GM19351 (cell line): Measurements from ENCODE around the gene KRT81.
"Not testable (repeated sequence)": the region's sequence is repeated elsewhere in the genome, so short reads cannot be mapped to it uniquely, and the experiment has no call there.

Experiments used
- ATAC-seq: cut with Tn5 transposase; IDR thresholded peaks from one replicate; pipeline ENCODE4 v1.9.1; 2021; ENCODE audit warnings: mild to moderate bottlenecking, moderate library complexity; ENCODE audit not compliant: unreplicated experiment

Gene KRT81

DNA sequence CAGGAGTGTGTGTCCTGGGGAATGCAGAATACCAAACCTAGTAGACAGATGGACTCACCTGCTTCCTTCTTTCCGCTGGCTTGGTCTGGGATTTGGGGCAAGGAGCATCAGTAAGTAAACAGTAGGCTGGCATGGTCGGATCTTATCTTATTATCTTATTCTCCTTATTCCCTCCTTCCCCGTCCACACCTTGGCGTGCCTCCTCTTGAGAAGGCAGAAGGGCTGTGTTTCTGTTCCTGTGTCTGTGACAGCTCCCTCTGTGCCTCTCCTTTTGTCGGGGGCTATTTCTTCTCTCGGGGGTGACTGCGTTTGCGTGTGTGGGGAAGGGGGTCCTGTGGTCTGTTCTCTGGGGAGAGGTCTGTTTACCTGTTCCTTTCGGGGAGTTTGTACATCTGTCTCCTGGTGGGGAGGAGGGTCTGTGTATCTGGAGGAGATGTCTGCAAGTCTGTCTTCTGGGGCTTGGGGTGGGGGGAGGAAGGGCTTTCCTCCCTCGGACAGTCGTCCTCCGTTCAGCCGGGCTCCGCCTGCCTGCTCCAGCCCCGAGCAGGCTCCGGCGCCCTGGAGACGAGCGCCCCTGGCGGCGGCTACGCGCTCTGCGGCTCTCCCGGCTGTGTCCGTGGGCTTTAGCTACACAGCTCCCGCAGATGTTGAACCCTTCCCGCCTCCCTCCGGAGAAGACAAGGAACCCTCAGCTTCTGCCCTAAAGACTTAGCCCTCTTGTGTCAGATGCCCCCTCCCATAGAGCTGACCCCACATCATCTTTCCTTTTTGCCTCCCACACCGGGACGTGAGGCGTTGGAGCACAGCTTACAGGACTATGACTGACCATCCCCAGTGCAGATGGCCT is 12.5 kb downstream of the KRT81 start:
- ATAC-seq: peak; percentile 79

DNA sequence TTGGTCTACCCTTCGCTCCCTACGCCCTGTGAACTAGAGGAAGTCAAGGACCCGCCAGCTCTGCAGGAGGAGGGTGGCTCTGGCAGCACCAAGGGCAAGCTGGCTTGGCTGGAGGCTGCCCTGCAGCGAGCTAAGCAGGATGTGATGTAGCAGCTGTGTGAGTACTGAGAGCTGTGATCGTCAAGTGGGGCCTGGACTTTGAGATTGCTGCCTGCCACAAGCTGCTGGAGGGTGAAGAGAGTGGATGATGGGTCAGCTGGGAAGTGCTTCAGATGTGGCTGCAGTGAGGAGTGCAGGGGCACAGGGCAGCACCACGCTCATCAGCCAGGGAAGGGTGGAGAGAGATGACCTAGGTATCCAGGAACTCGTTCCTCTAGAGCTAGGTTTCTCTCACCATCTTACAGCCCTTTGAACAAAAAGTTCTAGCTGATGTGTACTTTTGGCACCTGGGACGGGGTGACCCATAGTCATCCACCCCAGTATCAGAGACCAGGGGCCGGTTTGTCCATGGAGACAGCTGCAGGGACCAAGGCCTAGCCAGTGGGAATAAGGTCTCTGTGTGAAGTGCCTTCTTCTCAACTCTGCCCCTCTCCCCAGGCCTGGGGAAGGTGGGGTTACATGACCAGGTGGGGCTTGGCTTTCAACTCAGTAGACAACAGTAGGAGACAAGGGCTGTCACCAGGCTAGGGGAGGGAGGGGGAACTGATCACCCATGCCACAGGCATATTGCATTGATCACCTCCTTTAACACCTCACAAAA is 13.7 kb downstream of the KRT81 start:
- ATAC-seq: no peak

DNA sequence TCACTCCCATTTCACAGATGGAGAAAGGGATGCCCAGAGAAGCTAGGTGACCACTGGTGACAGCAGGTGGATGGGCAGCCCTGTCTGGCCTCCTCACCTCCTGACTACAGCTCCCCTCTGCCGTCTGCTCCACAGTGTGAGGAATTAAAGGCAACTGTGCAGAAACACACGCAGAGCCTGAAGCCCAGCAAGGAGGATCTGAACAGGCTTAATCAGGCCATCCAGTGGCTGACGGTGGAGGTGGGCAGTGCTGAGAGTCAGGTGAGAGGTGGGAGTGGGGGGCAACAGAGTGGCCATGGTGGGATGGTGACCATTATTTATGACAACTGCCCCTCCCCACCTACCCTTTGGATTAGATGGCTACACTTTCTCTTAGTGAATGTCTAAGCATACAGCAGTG is 15.6 kb downstream of the KRT81 start:
- ATAC-seq: no peak

DNA sequence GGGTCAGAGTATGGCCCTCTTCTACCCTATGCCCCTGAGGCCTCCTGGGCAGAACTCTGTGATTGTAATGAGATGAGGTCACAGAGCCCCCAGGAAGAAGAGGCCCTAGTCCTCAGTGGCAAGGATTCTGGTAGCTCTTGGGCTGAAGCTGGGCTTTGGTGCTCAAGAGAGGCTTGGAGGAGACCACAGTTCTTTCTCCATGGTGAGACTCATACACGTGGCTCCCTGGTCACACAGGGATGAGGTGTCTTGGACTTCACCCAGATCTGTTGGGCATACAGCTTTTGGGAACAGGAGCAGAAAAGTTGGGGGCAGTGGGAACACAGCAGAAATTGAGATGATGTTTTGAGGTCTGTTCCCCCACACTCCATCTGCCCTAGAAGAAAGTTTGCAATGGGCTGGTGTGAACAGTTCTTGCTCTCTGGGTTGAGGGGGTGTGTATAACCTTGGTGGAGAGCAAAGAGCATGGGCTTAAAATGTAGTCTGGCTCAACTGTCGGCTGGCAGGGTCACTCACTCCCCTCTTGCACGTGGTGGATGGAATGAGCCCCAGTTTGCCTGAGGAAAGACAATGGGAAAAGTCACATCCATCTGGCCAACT is 16.7 kb downstream of the KRT81 start, which contains the start of gene KRT86:
KRT86 (plus strand) TSS at position 125 of the 600 bp plus-strand sequence. CDS start 27,272 bp downstream, outside the sequence.
- ATAC-seq: no peak

DNA sequence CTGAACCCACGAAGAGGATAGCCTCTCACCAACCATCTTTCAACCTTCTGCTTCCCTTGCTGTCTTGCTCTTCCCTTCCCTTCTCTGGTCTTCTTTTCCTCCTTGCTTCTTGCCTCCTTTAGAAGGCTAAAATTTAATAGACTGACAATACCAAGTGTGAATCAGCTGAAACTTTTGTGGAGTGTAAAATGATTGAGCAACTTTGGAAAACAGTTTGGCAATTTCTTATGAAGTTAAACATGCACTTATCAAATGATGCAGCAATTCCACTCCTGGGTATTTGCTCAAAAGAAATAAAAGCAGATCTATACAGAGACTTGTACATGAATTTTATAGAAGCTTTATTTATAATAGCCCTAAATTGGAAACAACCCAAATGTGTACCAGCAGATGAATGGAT is 20.2 kb downstream of the KRT81 start:
- no peak for ATAC-seq

DNA sequence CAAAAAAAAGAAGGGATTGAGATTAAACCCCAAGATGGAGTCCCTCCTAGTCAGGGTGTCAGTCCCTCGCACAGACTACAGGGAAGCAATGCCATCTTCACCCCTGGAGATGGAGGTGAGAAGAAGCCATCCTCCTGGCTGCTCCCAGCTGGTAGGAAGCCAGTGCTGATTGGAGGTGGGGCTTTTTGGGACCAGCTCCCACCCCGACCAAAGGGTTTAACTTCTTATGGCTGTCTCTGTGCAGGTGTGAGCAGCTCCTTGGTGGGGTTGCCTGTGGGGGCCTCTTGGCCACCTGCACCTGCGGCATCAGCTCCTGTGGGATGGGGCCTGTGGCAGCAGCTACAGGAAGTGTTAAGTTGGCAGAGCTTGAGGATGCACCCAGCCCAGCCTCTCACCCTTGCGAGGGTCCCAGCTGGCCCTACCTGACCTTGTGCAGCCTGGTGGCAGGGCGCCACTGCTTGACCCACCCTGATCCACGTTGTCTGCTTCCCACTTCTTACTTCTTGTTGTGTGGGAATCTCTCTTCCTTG is 20.7 kb downstream of the KRT81 start:
- ATAC-seq: no peak

DNA sequence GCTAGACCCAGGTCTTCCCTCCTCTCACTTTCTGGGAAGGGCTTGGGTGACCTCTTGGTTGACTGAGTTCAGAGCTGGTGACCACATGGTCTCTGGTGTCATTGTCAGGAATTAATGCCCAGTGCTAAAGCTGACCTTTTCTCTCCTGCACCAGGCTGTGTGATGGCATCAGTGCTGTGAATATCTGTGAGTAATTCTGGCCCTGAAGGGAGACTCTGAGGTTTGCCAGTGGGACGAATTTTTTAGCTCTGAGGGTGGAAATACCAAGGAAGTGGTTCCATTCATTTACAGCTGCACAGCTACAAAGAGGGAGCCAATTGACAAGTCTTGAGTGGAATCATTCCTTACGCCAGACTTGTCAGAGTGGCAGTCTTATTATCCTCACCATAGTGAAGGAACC is 23.1 kb downstream of the KRT81 start:
- no peak for ATAC-seq

DNA sequence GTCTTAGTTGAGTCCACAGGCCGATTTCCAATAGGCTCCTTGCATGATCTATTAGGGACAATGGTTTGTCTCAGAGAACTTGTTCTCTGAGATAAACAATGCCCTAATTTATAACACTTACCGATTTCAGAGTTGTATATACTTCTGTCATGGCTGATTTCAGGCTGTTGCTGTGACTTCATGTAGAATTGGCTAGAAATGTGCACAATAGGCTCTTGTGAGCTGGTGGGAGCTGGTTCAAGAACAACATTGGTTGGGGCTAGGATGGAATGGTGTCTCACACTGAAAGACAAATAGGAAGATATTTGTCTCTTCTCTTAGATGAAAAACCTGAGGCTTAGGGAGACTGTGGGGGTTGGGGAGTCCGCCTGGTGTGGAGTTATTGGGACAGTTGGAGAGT is 23.6 kb downstream of the KRT81 start:
- ATAC-seq: no peak

DNA sequence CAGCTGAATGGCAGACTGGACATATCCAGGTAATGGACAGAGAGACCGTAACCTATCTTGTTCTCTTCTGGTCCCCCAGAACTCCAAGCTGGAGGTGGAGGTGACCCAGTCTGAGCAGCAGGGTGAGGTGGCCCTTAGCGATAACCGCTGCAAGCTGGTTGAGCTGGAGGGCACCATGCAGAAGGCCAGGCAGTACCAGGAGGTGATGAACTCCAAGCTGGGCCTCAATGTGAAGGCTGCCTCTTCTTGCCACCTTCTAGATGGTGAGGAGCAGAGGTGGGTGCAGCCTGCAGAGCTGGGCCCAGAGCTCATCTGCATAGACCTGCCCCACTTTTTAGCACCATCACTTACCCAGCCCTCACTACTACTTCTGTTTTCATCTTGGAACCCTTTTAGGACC is 24.1 kb downstream of the KRT81 start:
- ATAC-seq: no peak

DNA sequence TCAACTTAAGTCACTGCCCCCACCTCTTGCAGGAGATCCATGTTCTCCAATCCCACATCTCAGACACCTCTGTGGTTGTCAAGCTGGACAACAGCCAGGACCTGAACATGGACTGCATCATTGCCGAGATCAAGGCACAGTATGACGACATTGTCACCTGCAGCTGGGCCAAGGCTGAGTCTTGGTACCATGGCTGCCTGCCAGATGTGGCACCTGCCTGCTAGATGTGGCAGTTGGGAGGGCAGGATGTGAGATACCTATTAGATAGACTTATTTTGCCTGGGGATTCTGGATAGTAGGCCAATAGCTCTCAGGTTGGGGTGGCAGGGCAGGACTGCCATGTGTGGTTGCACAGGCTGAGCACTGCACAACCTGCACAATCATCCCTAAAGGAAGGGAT is 24.8 kb downstream of the KRT81 start:
- ATAC-seq: no peak

DNA sequence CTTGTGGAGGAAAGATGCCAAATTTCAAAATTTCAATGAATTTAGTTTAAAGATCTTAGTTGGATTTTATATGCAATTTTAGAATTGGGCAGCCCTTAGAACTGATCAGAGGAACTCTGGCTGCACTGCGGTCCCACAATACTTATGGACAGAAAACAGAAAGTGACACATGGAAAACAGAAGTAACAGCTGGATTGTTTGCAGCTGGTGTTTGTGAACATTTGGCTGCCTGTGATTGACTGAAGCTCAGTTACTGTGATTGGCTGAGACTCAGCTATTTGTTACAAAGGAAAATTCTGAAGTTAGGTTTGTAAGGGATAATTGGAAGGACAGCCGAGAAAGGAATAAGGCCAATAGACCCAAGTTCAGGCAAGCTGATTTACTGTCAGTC is 26.9 kb downstream of the KRT81 start:
- no peak for ATAC-seq

DNA sequence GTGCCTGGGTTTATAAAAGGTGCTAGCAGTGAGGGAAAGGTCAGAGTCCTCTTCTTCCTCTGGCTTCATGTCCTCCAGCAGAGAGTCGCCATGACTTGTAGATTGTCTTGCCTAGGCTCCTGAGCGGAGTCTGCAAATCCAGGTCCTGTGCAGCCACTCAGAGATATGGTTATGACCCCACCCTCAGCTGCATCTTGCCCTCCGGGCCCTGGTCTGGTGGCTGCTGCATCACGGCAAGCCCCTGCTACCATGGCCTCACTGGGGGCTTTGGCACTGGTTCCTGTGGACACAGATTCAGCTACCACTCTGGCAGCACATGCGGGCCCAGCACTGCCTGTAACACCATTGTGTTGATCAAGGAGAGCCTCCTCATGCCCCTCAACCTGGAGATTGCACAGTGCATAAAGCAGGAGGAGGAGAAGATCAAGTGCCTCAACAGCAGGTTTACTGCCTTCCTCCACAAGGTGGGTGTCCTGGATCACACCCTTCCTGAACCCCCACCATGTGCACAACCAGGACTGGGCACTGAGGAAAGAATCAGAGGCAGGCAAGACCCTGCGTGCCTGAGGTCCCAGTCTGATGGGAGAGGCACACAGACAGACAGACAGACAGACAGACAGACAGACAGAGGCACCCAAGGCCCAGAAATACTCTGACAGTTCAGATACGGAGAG is 27.4 kb downstream of the KRT81 start:
- ATAC-seq: no peak

DNA sequence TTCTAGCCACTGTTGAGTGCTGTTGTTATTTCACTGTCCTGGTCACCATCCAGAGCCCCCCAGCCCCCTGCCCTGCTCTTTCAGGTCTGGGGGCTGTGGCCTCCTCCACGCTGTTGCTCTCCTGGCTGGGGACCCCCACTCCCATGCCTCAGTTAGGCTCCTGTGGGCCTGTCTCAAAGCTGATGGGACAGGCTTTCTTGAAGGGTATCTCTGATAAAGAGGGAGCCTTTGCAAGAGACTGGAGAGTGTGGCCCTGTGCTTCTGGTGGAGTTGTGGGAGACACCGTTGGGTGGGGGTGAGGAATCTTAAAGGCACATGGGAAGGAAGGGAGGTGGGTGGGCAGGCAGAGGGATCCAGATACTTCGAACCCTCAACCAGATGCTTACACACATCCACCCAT is 29.0 kb downstream of the KRT81 start:
- ATAC-seq: no peak

DNA sequence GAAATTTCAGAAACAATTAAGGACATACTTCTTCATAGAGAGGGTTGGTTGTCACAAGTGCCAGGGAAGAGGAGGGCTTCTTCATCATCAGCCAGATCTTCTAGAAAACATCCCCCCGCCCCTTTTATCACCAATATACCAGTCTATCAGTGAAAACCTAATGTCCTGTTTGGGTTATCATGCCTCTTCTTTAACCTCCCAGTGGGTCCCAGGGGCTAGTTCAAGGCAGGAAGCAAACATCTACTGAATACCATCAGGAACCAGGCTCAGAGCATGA is 30.2 kb downstream of the KRT81 start:
- ATAC-seq: no peak

DNA sequence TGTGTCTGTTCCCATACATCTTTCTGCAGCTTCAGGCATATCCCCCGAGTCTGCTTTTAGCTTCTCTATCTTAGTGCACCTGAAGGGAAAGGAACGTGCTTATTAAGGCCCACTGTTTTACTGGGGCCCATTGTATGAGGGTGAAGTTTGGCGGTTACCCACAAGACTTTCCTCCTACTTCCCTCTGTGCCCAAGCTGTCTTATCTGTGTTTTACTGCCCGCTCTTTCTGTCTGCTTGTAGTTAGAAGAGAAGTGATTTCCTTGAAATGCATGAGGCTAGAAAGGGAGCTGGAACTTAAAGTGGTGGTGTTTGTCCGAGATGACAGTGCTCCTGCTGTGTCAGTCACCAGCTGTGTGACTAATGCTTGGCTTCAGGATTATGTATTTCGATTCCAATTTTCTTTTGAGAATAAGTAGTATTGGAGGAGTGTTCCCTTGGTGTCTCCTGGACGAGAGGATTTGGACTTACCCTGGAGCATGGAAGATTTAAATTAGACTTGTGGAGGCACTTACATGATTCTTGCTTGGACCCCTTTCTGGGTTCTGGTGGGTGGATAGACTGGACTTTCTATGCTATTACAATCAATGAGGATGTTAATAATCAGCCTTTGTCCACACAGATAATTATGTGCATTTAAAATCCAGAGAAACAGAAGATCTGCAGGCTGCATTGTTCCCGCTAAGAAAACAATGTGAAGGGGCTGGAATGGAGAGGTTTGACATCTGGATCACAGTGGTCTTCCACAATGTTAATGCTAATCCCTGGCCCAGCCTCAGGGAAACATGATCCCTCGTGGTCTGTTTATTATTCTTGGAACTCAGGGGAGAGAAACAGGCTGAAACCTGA is 30.8 kb downstream of the KRT81 start:
- ATAC-seq: no peak

DNA sequence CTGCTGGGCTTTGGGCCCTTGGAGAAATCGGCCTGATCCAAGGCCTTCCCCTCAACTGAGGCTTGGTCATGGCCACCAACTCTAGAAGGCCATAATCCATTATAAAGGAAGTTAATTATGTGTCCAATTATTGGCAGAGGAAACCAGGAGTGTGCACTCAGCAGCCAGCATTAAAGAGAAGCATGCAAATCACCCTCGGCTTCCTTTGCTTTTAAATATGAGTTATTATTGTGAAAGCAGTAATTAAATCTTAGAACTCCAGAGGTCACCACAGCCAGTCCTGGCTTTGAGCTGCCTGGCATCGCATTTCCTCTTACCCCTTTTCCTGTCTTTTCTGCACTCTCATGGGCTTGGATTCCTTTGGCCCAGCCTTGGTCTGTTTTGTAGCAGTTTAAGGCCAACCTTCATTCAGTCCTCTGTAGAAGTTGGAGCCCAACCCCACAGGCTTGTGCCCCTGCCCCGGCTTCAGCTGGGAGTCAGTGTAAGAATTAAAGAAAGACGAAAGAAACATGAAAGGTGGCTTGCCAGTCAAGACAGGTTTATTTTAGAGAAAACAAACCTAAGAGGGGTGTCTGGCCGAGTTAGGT is 31.6 kb downstream of the KRT81 start:
- ATAC-seq: no peak

DNA sequence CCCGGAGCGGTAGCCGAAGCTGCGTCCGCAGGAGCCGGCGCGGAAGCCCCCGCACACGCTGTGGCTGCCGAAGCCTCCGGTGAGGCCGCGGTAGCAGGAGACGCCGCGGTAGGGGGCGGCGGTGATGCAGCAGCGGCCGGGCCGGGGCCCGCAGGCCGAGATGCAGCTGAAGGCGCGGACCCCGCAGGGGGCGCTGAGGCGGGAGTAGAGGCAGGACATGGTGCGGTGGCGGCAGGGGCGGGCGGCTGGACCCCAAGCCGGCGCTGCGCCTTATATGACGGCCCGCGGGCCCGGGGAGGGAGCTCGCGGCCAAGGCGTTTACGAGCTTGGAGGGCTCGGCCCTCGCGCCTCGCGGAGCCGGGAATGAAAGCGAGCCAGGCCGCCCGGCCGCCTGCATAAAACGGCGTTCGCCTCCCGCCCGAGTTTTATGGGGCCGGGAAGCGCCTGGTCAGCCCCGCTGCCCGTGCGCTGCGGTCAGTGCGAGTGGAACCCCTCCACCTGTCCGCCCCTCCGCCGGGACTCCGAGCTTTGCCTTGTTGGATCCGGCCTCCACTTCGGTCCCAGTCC is 32.9 kb downstream of the KRT81 start:
- no peak for ATAC-seq

DNA sequence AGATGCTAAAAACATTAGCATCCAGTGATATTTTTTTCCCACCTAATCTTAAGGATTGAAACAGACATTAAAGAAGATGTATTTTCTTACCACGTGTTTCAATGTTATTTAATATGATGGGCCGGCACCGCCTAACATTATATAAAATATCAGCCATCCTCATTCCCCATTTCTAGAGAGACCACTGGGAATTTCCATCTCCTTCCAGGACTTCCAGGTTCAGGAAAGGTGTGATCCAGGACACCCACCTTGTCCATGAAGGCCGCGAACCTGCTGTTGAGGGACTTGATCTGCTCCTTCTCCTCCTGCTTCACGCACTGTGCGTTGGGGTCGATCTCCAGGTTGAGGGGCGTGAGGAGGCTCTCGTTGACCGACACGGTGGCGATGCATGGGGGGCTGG is 33.4 kb downstream of the KRT81 start:
- ATAC-seq: not testable (repeated sequence)

DNA sequence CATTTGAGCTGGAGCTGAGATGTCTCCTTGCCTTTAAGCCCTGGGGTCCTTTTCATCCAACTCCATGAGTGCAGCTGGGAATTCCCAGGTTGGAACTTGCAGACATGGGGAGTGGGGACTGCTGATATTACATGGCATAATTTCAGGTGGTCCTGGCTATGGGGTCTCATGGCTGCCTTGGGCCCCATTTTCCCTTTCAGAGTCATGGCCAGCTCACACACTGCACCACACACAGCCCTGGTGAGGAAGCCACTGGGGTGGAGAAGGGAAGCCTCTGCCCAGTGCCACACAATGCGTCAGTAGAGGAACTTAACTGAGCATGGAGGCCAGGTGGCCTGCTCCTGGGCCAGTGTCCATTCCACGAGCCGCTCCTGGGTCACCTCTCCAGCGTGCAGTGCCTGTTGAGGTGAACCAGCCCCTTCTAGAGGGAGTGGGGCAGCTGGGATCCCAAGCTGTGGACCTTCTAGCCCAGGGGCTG is 34.2 kb downstream of the KRT81 start:
- no peak for ATAC-seq

DNA sequence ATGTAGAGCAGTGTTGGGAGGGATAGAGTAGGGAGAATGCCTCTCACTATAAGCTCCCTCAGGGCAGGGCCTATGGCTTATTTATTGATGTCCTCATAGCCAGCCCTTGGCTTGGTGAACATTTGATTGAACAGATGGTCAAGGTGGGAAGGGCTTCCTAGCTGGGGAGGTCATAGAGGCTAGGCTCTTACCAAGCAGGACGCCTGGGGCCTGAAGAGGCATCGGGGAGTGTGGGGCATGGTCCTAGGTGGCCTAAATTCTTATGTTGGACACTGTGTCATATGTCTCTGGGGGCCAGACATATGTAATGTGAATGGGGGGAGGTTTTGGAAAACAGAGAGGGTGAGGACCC is 34.8 kb downstream of the KRT81 start:
- no peak for ATAC-seq
